Hepatocyte (in vitro differentiated cells): Measurements from ENCODE around the gene PRKAR1B.

Experiments used
- CTCF ChIP-seq: fragments of 200-600 bp; sonication (generic); IDR thresholded peaks from 2 replicates; pipeline ENCODE4 v1.5.1; 2016; ENCODE audit warnings: antibody characterized with exemption, mild to moderate bottlenecking; ENCODE audit not compliant: poor library complexity
- EZH2phosphoT487 ChIP-seq: fragments of 200-600 bp; sonication (generic); IDR thresholded peaks from one replicate; pipeline ENCODE4 v1.6.1; 2018; ENCODE audit warnings: antibody characterized with exemption, mild to moderate bottlenecking, low read depth, moderate library complexity; ENCODE audit not compliant: unreplicated experiment, severe bottlenecking

- TF ChIP-seq CTCF (no peak), EZH2phosphoT487 (no peak)
Observed at GRCh38 chr7:693280-693679, 33.8 kb downstream of the PRKAR1B start.
